Activated CD4-positive, alpha-beta T cell treated with anti-CD3 and anti-CD28 coated beads, Interleukin-2, amount 50 U/mL, for 48 hours (primary cell): Measurements from ENCODE around the gene TTLL5.

ENCODE experiments used
- DNase-seq, 2 experiments: peaks; one replicate each; pipeline ENCODE4 v3.0.0-alpha.2; 2020

TTLL5 gene

DNA sequence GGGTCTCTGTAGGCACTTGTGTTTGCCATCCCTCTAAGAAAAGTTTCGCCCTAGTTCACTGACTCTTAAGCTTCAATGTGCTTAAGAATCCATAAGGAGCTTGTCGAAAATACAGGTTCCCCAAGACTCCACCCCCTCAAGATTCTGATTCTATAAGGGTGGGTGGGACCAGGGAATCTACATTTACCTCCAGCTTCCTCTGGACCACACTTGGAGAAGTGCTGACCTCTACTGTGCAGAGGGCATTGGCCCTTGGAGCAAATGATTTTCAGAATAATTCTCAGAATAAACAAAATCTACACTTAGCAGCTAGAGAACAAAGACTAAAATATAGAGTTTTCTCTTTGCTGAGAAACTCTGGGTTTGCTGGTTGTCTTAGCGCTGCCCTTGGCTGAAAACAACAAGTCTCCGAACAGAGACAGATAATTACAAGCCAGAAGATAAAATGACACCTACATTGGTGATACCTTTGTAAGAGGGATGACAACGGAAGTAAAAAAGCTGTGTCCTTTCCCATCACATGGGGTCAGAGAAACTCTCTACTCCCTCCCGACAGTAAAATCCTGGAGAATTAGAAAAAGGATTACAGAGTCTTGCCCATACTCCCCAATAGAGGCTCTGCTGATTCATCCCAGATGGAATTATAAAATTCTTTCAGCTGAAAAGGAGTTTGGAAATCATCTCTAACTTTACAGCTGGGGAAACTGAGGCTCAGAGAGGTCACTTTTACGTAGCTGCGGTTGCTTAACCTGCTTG is 316.0 kb downstream of the TTLL5 start:
- no peak for DNase-seq

DNA sequence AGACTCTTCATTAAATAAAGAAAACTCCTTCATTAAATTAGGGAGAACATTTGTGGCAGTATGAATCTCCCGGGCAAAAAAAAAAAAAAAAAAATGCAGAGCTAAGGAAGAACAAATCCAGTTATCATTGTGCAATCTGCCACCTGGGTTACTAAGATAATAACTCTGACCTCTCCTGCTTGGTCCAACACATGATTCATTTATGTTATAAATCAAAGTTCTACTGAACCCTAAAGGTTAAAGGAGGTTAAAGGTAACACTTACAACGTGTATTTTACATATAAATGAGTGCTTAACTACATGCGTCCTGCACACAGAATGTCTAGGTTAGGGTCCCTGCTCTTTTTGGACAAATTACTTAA is 316.5 kb downstream of the TTLL5 start:
- no peak for DNase-seq

DNA sequence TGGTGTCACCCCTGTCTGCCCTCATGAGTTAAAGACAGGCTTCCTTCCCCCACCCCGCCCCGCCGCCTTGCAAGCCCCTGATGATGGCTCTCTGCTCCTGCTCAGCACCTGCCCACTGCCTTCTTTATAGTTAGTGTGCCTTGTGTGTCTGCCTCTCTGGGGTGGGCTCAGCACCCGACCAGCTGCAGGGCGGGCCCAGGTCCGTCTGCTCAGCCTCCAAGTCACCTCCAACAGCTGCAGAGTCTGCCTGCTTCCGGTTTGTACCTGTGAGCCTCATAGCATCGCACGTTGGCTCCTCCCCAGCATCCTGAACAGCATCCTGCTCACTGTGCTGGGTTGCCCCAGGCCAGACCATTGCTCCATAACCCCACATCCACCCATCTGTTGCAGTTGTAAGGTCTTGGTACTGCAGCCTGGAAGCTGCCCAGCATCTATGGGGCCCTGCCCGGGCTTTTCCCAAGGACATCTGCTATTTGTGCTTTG is 317.2 kb downstream of the TTLL5 start:
- no peak for DNase-seq

DNA sequence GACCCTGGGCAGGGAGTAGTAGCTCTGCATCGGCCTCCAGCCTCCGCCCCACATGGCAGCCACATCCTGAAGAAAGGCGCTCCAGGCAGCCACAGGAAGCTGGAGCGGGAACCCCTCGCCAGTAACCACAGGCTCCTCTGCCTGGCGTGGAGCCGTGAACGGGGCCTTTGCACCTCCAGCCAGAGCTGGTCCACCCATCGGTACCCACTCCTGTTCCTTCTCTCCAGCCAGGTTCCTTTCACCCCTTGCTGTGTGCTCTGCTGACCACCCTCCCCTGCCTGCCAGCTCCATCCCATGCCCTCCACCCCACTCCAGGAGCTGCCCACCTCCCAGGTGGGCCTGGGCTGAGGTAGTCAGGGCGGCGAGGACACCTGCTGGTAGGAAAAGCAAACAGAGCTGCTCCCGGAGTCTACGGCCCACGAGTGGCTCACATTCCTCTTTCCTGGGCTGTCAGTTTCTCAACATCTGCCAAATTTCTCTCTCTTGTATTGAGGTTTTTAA is 318.1 kb downstream of the TTLL5 start:
- DNase-seq, result peak in 1 of 2 experiments; percentile 28

DNA sequence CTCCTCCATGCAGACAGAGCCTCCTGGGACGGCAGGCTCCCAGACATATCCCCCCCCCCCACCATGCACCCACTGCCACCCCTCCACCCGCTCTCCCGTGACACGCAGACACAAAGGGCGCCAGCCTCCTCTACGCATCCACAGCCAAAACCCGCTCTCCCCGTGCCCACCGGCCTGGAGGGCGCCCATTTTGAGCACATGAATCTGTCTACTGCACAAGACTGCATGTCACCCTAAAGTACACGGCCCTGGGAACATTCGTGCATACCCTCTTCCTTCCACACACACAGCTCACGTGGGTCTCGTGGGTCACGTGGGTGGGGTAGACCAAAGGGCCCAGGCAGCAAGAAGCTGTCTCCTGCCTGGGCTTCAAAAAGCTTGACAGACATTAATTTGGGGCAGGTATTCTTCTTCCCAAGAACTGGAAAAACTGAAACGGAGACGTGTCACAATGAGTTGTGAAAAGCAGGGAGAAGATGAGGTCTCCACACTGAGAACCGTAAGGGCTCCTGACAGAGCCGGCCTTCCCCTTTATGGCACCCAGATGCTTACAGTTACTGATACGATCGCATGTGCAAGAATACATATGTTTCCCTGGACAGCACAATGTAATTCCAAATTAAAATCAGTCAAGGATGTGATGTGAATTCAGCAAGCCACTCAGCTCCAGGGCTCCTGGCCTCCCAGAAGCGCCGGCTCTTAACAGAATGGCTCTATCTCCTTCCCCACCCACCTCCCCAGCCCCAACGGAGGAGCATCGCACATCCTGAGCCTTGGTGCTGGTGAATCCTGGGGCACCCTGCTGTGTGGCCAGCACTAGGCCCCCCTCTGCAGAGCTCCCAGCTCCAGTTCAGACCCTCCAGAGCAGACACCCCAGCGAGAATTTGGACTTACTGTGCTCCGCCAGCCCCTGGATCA is 318.9 kb downstream of the TTLL5 start:
- DNase-seq, result no peak

DNA sequence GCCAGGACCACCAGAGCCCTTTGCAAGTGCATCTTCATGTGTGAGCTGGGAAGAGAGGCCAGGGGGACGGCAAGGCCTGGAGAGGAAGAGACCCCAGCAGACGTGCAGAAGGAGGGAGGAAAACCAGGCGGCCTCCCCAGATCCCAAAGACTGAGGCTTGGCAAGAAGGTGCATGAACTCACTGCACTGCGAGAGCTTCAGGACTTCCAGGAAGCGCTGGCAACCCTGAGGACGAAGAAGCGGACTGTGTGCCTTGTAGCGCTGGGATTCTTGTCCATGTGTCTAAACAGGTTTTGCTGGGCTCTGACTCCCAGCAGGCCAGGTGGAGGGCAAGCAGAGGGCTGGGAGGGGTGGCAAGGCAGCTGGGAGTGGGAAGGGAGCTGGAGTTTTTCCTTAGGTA is 319.8 kb downstream of the TTLL5 start:
- no peak for DNase-seq

DNA sequence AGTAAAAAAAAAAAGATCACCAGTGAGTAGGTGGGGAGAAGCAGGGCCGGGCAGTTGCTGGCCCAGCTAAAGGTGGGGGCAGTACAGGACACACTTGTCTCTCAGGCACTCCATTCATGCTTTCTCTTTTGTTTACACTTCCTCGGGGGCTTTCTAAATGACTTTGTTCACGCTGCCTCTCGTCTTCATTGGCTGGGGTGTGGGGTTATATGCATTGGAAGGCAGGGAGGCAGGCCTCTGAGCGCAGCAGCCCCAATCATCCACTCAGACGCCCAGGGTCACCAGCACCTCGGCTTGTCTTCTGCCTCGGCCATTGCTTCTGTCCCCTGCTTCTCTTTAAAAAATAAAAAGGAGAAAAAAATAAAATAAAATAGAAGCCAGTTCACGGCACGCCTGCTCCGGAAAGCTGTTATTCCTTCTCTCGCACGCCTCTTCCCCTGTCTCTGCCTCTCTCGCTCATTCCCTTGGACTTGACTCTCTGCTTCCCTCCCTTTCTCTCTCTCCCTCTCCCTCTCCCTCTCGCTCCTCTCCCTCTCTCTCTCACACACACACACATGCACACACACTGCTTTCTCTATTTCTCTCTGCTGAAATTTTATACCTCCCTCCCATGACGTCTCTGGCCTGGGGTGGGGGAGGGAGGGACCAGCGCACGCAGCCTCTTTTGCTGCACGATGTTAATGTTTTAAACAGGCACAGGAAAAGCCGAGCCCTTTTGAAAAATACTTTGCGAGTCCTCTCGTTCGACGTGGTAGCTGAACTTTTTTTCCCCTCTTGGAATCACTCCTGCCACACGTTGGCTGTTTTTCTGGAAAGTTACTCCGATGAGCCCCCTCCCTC is 320.6 kb downstream of the TTLL5 start, which contains the start of gene TGFB3:
TSS of gene TGFB3 (minus strand) at position 570 of the 840 bp plus-strand sequence. CDS start 1,102 bp downstream, outside the sequence.
- DNase-seq, result peak; percentile 42 to 57

DNA sequence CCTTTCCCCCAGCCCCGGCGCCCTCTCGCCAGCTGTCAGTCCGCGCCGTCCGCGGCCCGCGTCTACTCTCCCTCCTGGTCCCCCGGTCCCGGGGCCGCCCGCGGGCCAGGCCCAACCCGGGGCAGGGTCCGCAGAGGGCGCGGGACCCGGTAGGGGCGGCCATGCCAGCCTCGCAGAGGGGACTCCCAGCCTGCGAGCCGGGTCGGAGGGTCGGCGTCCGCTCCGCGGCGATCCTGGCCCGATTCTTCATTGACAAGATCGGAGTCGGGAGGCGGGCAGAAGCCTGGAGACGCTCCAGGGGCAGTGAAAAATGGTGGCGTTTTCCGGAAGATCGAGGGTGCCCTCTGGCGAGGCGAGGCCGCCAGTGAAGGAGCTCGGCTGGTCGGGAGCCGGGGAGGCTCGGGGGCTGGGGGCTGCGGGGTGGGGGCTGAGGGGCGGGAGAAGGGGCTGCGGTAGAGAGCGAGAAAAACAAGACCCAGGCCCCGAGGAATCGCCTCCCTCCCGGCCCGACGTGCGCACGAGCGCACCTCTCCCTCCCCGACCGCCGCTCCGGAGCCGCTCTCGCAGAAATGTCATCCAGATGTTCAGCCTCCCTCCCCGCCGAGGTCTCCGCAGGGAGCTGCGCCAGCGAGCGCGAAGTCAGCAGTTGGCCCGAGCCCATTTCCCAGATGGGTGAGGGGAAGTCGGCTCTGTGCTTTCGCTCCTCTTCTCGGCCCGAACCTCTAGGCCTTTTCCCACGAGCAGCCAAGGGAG is 321.4 kb downstream of the TTLL5 start:
- peak; percentile 76 to 84 for DNase-seq

DNA sequence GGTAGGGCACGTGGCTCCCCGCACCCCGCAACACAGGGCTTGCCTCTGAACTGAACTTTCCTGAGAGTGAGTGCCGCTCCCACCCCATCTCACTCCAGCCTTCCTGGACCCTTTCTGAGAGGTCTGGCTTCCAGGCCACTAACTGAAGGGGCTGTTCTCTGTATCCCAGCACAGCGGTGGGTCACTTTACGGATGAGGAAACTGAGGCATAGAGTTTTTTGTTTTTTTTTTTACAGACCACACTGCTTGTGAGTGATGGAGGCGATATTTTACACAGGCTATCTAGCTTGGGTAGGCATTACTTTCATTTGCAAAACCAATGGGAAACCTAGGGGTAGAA is 321.9 kb downstream of the TTLL5 start:
- DNase-seq, result no peak

DNA sequence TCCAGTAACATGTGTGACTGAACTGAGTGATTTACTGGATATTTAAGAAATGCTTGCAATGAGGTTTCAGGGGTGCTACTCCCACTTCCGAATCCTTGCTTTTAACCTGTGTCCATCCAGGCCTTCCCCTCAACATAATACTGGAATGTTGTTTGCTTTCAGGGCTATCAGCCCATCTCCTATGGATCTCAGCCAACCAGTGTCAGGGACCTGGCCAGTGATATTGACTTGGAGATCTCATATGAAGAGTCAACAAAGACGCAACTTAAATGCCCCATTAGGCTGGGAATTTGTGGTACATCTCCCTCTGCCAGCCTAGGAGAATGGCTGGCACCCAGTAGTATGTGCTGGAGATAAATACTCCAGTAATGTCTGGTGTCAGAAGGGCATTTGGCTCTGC is 323.6 kb downstream of the TTLL5 start:
- no peak for DNase-seq

DNA sequence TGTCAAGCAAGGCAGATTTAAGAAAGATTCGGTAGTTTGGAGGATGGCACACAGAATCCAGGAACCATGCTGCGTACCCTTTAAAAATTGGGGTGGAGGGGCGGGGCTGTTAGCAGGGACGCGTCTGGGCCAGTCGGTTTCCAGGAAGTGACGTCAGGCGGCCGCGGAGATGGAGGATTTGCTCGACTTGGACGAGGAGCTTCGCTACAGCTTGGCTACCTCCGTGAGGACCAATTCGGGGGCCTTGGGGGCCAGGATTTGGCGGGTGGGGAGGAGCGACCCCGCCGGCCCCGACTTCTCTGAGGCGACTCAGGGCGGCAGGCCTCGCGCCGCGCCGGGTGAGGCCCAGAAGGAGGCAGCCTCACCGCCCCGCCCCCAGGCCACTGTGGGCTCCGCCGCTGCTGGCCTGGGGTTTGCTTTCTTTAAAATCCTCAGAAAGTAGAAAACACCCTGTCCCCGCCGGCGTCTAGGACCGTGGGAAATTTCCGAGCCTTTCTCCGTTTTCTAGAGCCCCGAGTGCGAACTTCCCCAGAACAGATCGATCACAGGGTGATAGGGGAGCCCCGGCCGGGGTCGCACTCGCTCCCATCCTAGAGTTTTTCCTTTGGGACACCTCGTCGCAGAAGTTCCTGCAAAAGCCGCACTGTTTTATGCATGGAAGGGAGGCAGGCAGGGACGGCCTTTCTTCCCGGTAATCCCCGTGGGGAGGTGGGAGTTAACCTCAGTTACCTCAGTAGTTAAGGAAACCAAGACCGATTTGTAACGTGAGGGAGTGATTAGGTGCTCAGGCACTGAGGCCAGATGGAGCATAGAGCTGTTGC is 324.8 kb downstream of the TTLL5 start, which contains the start of gene IFT43:
TSS of gene IFT43 (plus strand) at position 146 of the 821 bp plus-strand sequence. CDS start at position 170, 24 bp downstream.
- peak; percentile 91 to 94 for DNase-seq

DNA sequence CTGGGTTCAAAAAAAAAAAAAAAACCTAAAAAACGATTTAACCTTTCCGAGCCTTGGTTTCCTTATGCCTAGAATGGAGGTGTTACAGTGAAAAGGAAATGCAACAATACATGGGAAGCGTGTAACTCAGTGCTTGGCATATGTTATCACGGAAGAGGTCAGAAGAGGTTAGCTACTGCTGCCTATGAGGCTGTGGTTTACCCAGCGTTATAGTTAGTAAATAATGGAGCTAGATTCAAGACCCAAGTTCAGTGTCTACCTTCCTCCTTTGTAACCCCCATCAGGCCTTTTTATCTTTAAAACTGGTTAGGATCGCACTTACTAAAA is 325.4 kb downstream of the TTLL5 start:
- DNase-seq, result no peak

DNA sequence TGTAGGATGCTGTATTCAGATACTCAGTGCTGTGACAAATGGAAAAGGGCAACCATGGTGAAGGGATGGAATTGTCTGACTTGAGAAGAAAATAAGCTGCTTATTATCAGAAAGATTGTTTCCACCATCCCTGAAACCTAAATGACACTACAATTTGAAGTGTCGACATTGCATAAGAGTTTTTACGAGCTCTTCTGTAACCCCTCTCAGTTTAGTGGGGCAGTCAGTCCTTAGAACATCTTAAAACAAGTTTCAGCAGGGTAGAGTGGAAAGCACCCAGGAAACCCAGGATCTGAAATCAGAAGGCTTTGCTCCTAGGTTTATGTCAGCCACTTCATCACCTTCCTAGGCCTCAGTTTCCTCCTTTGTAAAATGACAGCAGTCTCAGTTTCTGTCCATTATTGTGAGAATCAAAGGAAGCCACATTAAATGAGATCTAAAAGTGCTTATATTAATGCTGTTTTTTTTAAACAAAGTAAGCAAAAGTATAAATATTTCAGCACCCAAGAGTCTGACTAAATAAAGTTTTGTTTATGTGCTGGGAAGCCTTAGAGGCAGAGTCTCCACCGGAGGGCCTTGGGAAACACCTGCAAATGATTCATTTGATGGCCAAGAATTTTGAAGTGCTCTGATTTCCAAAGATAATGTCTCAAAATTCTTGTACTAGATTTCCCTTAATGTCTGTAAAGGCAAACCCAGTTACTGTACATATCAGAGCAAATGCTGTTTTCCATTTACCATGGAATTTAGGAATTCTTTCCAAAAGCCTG is 326.3 kb downstream of the TTLL5 start:
- no peak for DNase-seq

DNA sequence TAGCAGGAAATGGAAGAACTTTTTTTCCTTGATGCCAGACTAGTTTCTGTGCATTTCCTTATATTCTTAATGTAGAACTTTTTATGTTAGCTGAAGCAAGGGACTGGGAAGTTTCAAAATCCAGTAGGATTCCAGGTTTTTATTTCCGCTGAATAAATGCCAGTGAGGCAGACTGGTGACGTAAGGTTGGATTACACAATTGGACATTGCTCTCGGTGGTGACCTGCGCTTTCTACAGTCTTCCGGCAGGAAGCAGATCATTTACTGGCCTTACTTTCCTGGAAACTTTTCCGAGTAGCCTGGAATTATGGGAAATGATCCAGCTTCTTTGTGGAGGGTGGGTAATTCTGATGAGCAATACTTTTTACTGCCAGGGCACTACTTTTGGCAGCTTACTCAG is 328.1 kb downstream of the TTLL5 start:
- no peak for DNase-seq

DNA sequence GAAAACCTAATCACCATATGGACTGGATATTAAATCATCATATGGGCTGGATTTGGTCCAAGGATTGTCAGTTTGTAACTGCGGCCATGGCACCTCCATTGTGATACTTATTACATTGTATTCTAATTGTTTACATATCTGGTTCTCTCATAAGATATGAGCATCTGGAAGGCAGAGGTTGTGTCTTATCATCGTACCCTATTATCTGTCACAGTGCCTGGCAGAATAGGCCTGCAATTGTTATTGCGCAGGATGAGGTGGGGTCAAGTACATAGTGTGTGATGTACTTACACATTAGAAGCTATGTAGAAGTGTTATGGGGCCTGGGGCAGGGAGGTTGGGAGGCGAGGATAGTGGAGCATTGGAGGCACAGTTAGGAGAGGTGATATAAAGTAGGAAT is 329.3 kb downstream of the TTLL5 start:
- no peak for DNase-seq

DNA sequence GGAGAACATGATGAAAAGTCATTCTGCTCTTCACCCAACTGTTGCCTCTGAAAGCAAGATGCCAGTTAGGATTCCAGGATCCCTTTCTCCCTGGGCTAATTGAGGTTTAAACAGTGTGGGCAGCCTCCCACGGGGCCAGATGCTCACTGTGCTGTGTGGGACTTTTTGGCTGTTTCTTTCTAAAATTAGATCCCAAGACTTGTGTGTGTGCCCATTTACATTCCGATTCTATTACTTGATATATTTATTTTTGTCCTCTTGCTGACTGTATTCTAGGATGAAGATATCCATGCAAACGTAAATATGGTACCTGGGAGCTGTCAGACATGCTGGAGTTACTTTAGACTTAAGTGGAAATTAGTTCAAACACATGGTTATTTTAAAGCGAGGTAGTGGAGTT is 330.7 kb downstream of the TTLL5 start:
- DNase-seq, result no peak

DNA sequence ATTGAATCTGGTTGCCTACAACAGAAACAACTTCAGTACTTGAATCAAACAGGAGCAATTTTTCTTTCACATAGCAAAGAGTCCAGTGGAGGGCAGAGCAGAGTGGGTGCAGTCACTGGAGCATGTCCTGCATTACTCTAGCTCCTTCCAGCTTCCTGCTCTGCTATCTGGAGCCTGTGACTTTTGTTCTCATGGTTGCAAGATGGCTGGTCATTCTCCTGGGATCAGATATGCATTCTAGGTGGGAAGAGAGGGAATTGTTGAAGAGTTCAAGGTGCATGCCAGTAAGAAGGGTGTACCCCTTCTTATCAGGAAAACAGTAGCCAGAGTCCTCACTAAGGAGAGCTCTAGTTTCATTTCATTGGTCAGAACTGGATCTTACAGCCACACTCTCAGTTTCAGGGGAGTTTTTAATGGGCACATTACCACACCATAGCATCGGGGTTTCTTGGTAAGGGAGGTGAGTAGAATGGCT is 332.6 kb downstream of the TTLL5 start:
- no peak for DNase-seq

DNA sequence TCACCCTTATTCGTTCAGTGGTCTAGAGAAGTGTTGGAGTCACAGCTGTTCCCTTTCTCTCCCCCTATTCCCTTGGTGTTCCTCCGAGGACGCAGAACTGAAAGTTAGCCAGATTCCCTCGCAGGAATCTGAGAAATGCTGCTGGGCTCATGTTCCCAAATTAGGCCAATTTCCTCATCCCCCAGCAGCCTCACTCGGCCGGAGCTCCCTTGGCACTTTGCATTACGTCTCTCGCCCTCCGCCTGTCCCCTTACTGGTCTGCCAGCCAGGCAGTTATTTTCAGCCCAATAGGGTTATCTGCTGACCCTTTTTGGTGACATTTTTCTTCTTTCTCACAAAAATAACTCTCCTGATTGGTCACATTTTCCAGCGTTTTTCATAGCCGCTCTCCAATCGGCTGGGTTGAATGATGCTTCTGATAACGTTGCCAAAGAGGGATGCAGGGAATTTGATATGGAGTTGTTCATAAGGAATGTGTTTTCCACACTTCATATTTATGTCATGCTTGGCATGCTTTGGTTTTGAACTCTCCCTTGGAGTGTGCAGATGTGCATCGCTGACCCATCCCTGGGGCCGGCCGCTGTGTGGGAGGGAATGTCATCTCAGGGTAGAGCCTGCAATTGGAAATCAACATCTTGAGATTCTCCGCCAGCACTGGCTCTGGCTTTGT is 334.5 kb downstream of the TTLL5 start:
- no peak for DNase-seq

DNA sequence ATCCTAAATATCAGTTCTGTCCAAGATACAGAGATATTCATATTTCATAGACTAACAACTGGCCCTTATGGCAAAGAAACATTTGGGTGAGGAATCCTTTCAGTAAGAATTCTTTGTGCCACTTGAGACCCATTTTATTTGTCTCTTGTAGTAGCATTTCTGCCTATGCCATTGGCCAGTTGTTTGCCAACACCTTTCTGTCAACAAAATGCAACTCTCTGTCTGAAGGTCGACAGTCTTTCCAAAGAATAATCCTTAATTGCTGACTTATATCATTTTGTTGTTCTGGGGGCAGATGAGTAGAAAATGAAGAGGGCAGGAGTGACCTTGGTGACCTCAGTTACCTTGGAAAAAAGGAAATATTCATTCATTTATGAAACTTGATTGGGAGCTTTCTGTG is 335.4 kb downstream of the TTLL5 start:
- no peak for DNase-seq
